ENCODE results near the gene EFNA5.

- TF ChIP-seq CTCF (IDR thresholded peaks at IDR 0.05) (no peak), POLR2A (IDR thresholded peaks at IDR 0.05) (no peak)
These were observed 115.2 kb downstream of the EFNA5 start for GRCh38 chr5:107555425-107556090.

Measured in esophagus squamous epithelium (tissue), 4 donors.